Neuronal stem cell (in vitro differentiated cells): Measurements from ENCODE around the gene CEP55.

Source experiments
- DNase-seq: peaks from one replicate; pipeline ENCODE4 v3.0.0-alpha.2; 2013; ENCODE audit warnings: low spot score
- H2AFZ ChIP-seq: one replicate; pipeline ENCODE4 v1.6.1; 2013; ENCODE audit warnings: mild to moderate bottlenecking, low read length, inconsistent platforms
- H2AK5ac ChIP-seq: 2 replicates; pipeline ENCODE4 v1.6.1; 2013; ENCODE audit warnings: low read depth, mild to moderate bottlenecking, inconsistent platforms, low read length, moderate library complexity, mixed read lengths
- H2BK120ac ChIP-seq: 2 replicates; pipeline ENCODE4 v1.6.1; 2013; ENCODE audit warnings: low read depth, mild to moderate bottlenecking, inconsistent platforms, low read length, moderate library complexity, mixed read lengths
- H2BK12ac ChIP-seq: one replicate; pipeline ENCODE4 v1.6.1; 2013; ENCODE audit warnings: low read length, inconsistent platforms
- H2BK15ac ChIP-seq: 2 replicates; pipeline ENCODE4 v1.6.1; 2013; ENCODE audit warnings: mild to moderate bottlenecking, low read length, inconsistent platforms, mixed read lengths
- H2BK5ac ChIP-seq: one replicate; pipeline ENCODE4 v1.6.1; 2013; ENCODE audit warnings: inconsistent platforms, mild to moderate bottlenecking, low read length, moderate library complexity
- H3K14ac ChIP-seq: one replicate; pipeline ENCODE4 v1.6.1; 2013; ENCODE audit warnings: low read length, inconsistent platforms
- H3K18ac ChIP-seq: 2 replicates; pipeline ENCODE4 v1.6.1; 2013; ENCODE audit warnings: low read length, inconsistent platforms
- H3K23ac ChIP-seq: 2 replicates; pipeline ENCODE4 v1.6.1; 2013; ENCODE audit warnings: low read depth, mild to moderate bottlenecking, mixed read lengths, low read length, inconsistent platforms; ENCODE audit not compliant: poor library complexity
- H3K27ac ChIP-seq: replicated peaks from 3 replicates; pipeline ENCODE4 v1.5.1; 2013; ENCODE audit warnings: low read length, inconsistent platforms
- H3K27me3 ChIP-seq, 3 experiments: 2 replicates each; pipeline ENCODE4 v1.6.1; 2013; ENCODE audit warnings: low read length in 3 of 3, mild to moderate bottlenecking in 2 of 3, inconsistent platforms in 1 of 3, low read depth in 1 of 3, mixed read lengths in 1 of 3, moderate library complexity in 1 of 3; ENCODE audit not compliant: control insufficient read depth in 3 of 3, insufficient read depth in 3 of 3
- H3K36me3 ChIP-seq, 2 donors: replicated peaks in 1 of 2; 2 replicates each; pipeline ENCODE4 v1.6.1; 2013; ENCODE audit warnings: low read length in 2 of 2; ENCODE audit not compliant: control insufficient read depth in 2 of 2, insufficient read depth in 2 of 2
- H3K4ac ChIP-seq: 2 replicates; pipeline ENCODE4 v1.6.1; 2013; ENCODE audit warnings: inconsistent platforms, mild to moderate bottlenecking, low read length, moderate library complexity
- H3K4me1 ChIP-seq, 2 donors: 1 replicate in 1 of 2; 2 replicates in 1 of 2; pipeline ENCODE4 v1.6.1; 2013; ENCODE audit warnings: low read length in 2 of 2, low read depth in 1 of 2; ENCODE audit not compliant: control insufficient read depth in 2 of 2, insufficient read depth in 1 of 2
- H3K4me2 ChIP-seq: one replicate; pipeline ENCODE4 v1.6.1; 2013; ENCODE audit warnings: mild to moderate bottlenecking, low read length, inconsistent platforms; ENCODE audit not compliant: insufficient read depth, poor library complexity, severe bottlenecking
- H3K4me3 ChIP-seq, 2 donors: 2 replicates each; pipeline ENCODE4 v1.5.1; 2013; ENCODE audit warnings: low read length in 2 of 2, mild to moderate bottlenecking in 2 of 2, inconsistent platforms in 1 of 2, moderate library complexity in 1 of 2
- H3K79me1 ChIP-seq: one replicate; pipeline ENCODE4 v1.6.1; 2013; ENCODE audit warnings: low read depth, mild to moderate bottlenecking, inconsistent platforms, low read length, moderate library complexity
- H3K9ac ChIP-seq: one replicate; pipeline ENCODE4 v1.6.1; 2013; ENCODE audit warnings: mild to moderate bottlenecking, low read depth, low read length, inconsistent platforms; ENCODE audit not compliant: poor library complexity
- H3K9me3 ChIP-seq, 2 donors: replicated peaks in 1 of 2; 2 replicates each; pipeline versions ENCODE3 to v1.6.1; 2013; ENCODE audit warnings: low read length in 2 of 2, mild to moderate bottlenecking in 2 of 2, inconsistent platforms in 1 of 2, low read depth in 1 of 2, mixed read lengths in 1 of 2, moderate library complexity in 1 of 2; ENCODE audit not compliant: control insufficient read depth in 2 of 2, insufficient read depth in 1 of 2
- H4K8ac ChIP-seq: one replicate; pipeline ENCODE4 v1.6.1; 2013; ENCODE audit warnings: low read depth, mild to moderate bottlenecking, inconsistent platforms, low read length, moderate library complexity
- H4K91ac ChIP-seq: one replicate; pipeline ENCODE4 v1.6.1; 2013; ENCODE audit warnings: low read length, low read depth, mild to moderate bottlenecking, inconsistent platforms; ENCODE audit not compliant: poor library complexity
- WGBS, 2 donors: extraction: QIAGEN DNeasy Blood & Tissue Kit; methylation state at CpG; one replicate each; pipeline ENCODE4 v1.1.7; 2013; ENCODE audit warnings: missing lambda C conversion rate in 2 of 2, mixed read lengths in 1 of 2; ENCODE audit not compliant: insufficient read length in 2 of 2, insufficient replicate concordance in 1 of 2; ENCODE audit errors: extremely low coverage in 2 of 2; 5-methylcytosine and 5-hydroxymethylcytosine counted together

The CEP55 gene

GRCh38 chr10:93553482-93554315 lies 57.3 kb downstream of the CEP55 start:
- Histone ChIP-seq H3K4me2 (no peak overlapping the region), H3K9me3 (no peaks in the 10 kb centered on the region), H3K4ac (no peak overlapping the region), H3K36me3 (no peaks in the 10 kb centered on the region), H3K23ac (no peak overlapping the region), H2AK5ac (no peak overlapping the region), H2AFZ (peak overlapping the region; percentile 70), H2BK12ac (no peak overlapping the region), H3K27me3 (peaks cover 0 to 10% (median 0%) of the 10 kb centered on the region in 3 experiments), H3K18ac (no peak overlapping the region), H3K4me1 (peaks cover 0 to 2% of the 10 kb centered on the region in 2 donors), H4K8ac (no peak overlapping the region), H3K4me3 (no peak overlapping the region), H3K9ac (no peak overlapping the region), H2BK15ac (no peak overlapping the region), H2BK5ac (no peak overlapping the region), H4K91ac (no peak overlapping the region), H3K14ac (no peak overlapping the region), H2BK120ac (no peak overlapping the region), H3K79me1 (no peaks in the 10 kb centered on the region), H3K27ac (no peak overlapping the region)
- no peak for DNase-seq
- WGBS, 2 donors: no CpG with 5 or more reads among the region's 8 CpGs

DNA sequence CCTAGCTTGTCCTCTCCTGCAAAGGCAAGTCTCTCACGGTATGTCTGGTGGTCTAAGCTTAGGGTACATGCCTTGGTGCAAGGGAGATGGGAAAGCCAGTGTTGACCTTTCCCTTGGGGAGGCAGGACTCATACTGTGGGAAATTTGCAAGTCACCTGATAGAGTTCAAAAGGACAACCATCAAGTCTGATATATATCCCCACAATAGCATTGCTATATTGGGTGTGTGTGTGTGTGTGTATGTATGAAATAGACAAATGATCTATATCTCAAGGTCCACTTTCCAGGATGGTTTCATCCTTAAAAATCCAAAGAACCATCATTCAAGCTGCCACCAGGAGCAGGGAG lies 57.9 kb downstream of the CEP55 start:
- no peak overlapping the region for H2AK5ac ChIP-seq
- no peak for DNase-seq
- no peak overlapping the region for H3K4ac ChIP-seq
- no peak overlapping the region for H3K9ac ChIP-seq
- no CpG with 5 or more reads among the region's 1 CpG for WGBS, 2 donors
- peaks cover 0 to 10% (median 0%) of the 10 kb centered on the region in 3 experiments for H3K27me3 ChIP-seq
- no peak overlapping the region for H3K18ac ChIP-seq
- H3K14ac ChIP-seq: no peak overlapping the region
- H3K36me3 ChIP-seq: no peaks in the 10 kb centered on the region
- H2AFZ ChIP-seq: peak overlapping the region; percentile 70
- H2BK120ac ChIP-seq: no peak overlapping the region
- H3K23ac ChIP-seq: no peak overlapping the region
- no peak overlapping the region for H3K4me2 ChIP-seq
- no peaks in the 10 kb centered on the region for H3K9me3 ChIP-seq
- H4K8ac ChIP-seq: no peak overlapping the region
- no peak overlapping the region for H3K4me3 ChIP-seq
- H3K4me1 ChIP-seq: peaks cover 0 to 2% of the 10 kb centered on the region in 2 donors
- H2BK12ac ChIP-seq: no peak overlapping the region
- no peak overlapping the region for H4K91ac ChIP-seq
- no peak overlapping the region for H2BK15ac ChIP-seq
- H3K79me1 ChIP-seq: no peaks in the 10 kb centered on the region
- H3K27ac ChIP-seq: no peak overlapping the region
- H2BK5ac ChIP-seq: no peak overlapping the region

- Histone ChIP-seq H3K9me3 (peaks cover 0 to under 1% of the 10 kb centered on the region in 2 donors), H2BK12ac (no peak overlapping the region), H2BK120ac (no peak overlapping the region), H3K9ac (no peak overlapping the region), H3K18ac (peak overlapping the region; percentile 58), H3K36me3 (no peaks in the 10 kb centered on the region), H2AK5ac (no peak overlapping the region), H3K79me1 (no peaks in the 10 kb centered on the region), H3K23ac (no peak overlapping the region), H2BK15ac (no peak overlapping the region), H3K4me3 (no peak overlapping the region), H3K27me3 (peaks cover 0 to 10% (median 0%) of the 10 kb centered on the region in 3 experiments), H3K4me1 (peaks cover 0 to 2% of the 10 kb centered on the region in 2 donors), H3K14ac (no peak overlapping the region), H2BK5ac (no peak overlapping the region), H3K4me2 (no peak overlapping the region), H2AFZ (peak overlapping the region; percentile 83), H4K8ac (peak overlapping the region; percentile 89), H4K91ac (no peak overlapping the region), H3K4ac (no peak overlapping the region), H3K27ac (no peak overlapping the region)
- DNase-seq: peak; percentile 80
- no CpG with 5 or more reads among the region's 14 CpGs for whole genome bisulfite sequencing, 2 donors
Measured at GRCh38 chr10:93554760-93555432, 58.5 kb downstream of the CEP55 start.

GRCh38 chr10:93559490-93559889 lies 63.1 kb downstream of the CEP55 start:
- no CpG with 5 or more reads among the region's 9 CpGs for WGBS, 2 donors
- no peak overlapping the region for H4K8ac ChIP-seq

More at GRCh38 chr10:93559490-93559889, 63.1 kb downstream of the CEP55 start:
- no peak for DNase-seq
- H3K27ac ChIP-seq: no peak overlapping the region
- H2AK5ac ChIP-seq: peak overlapping the region; percentile 71
- no peak overlapping the region for H2BK15ac ChIP-seq
- no peaks in the 10 kb centered on the region for H3K36me3 ChIP-seq
- H3K23ac ChIP-seq: peak overlapping the region; percentile 39
- no peak overlapping the region for H2AFZ ChIP-seq
- no peak overlapping the region for H4K91ac ChIP-seq
- H3K9me3 ChIP-seq: peaks cover 0 to 2% of the 10 kb centered on the region in 2 donors
- no peak overlapping the region for H2BK120ac ChIP-seq
- H3K4me3 ChIP-seq: no peak overlapping the region
- no peak overlapping the region for H3K4ac ChIP-seq
- no peak overlapping the region for H2BK5ac ChIP-seq
- H3K4me2 ChIP-seq: no peak overlapping the region
- H3K4me1 ChIP-seq: peaks cover 0 to 2% of the 10 kb centered on the region in 2 donors
- H3K79me1 ChIP-seq: no peaks in the 10 kb centered on the region
- H3K18ac ChIP-seq: no peak overlapping the region
- H2BK12ac ChIP-seq: no peak overlapping the region
- no peak overlapping the region for H3K9ac ChIP-seq
- H3K27me3 ChIP-seq: peaks cover 0 to 42% (median 0%) of the 10 kb centered on the region in 3 experiments
- no peak overlapping the region for H3K14ac ChIP-seq
